Measurements from ENCODE around the gene GSTA4.

The GSTA4 gene

GRCh38 chr6:52984247-52984646 is 10.8 kb downstream of the GSTA4 start:
- no peak for DNase-seq (ENCODE audit: low read depth)
- no peak for TF ChIP-seq CTCF (IDR thresholded peaks at IDR 0.05; ENCODE audit: control insufficient read depth, insufficient read depth, low read depth, low read length, missing control alignments)
- no peak overlapping the region for H3K4me3 ChIP-seq (ENCODE audit: control insufficient read depth, low read depth, low read length)

- no peak for DNase-seq (ENCODE audit: low read depth)
- no peak for TF ChIP-seq CTCF (IDR thresholded peaks at IDR 0.05; ENCODE audit: control insufficient read depth, insufficient read depth, low read depth, low read length, missing control alignments)
- H3K4me3 ChIP-seq (ENCODE audit: control insufficient read depth, low read depth, low read length), result no peak overlapping the region
Observed at GRCh38 chr6:52983159-52983848, 11.8 kb downstream of the GSTA4 start.

- TF ChIP-seq CTCF (IDR thresholded peaks at IDR 0.05; ENCODE audit: control insufficient read depth, insufficient read depth, low read depth, low read length, missing control alignments), result no peak
- no peak overlapping the region for H3K4me3 ChIP-seq (ENCODE audit: control insufficient read depth, low read depth, low read length)
- DNase-seq (ENCODE audit: low read depth), result no peak
Observed at GRCh38 chr6:52982680-52983079, 12.4 kb downstream of the GSTA4 start.

- TF ChIP-seq CTCF (IDR thresholded peaks at IDR 0.05; ENCODE audit: control insufficient read depth, insufficient read depth, low read depth, low read length, missing control alignments), result no peak
- DNase-seq (ENCODE audit: low read depth), result no peak
- no peak overlapping the region for H3K4me3 ChIP-seq (ENCODE audit: control insufficient read depth, low read depth, low read length)
Observed at GRCh38 chr6:52981222-52981900, 13.7 kb downstream of the GSTA4 start.

- no peak for DNase-seq (ENCODE audit: low read depth)
- TF ChIP-seq CTCF (IDR thresholded peaks at IDR 0.05; ENCODE audit: control insufficient read depth, insufficient read depth, low read depth, low read length, missing control alignments), result no peak
- no peak overlapping the region for H3K4me3 ChIP-seq (ENCODE audit: control insufficient read depth, low read depth, low read length)
Observed at GRCh38 chr6:52976591-52977035, 18.5 kb downstream of the GSTA4 start.

GRCh38 chr6:52976149-52976548 is 18.9 kb downstream of the GSTA4 start:
- DNase-seq (ENCODE audit: low read depth), result no peak
- no peak overlapping the region for H3K4me3 ChIP-seq (ENCODE audit: control insufficient read depth, low read depth, low read length)
- TF ChIP-seq CTCF (IDR thresholded peaks at IDR 0.05; ENCODE audit: control insufficient read depth, insufficient read depth, low read depth, low read length, missing control alignments), result no peak

Data from AG09309 (cell line).